HCT116 (cell line): Measurements from ENCODE around the gene TMEM125. TPM values are rescaled to one million over a fixed set of nuclear protein-coding genes. Genes with fewer than 3 reads are reported as not detected.

Source experiments
- ATAC-seq: fragments of 200-7000 bp; cut with Tn5 transposase; 2 replicates; pipeline ENCODE4 v1.9.1; 2020; ENCODE audit warnings: mild to moderate bottlenecking, moderate library complexity
- BruUV-seq: library from RNA; stranded (reverse); fragments of 400-500 nt; replicated peaks from 2 replicates; lab custom pipeline; 2021; lab: Mats Ljungman, UMichigan
- CTCF ChIA-PET: fragments of 300-600 bp; sonication (Branson Sonifier 250); formaldehyde crosslinking; loops from one replicate; lab custom pipeline; 2021; ENCODE audit warnings: antibody characterized with exemption; lab: Charles Lee
- POLR2A ChIA-PET: fragments of 300-600, 350-600 bp; sonication (Branson Sonifier 250); formaldehyde crosslinking; loops from one replicate; lab custom pipeline; 2021; ENCODE audit warnings: antibody characterized with exemption; lab: Charles Lee
- RAD21 ChIA-PET, 2 experiments: fragments of 300-600 bp; sonication (Branson Sonifier 250); formaldehyde crosslinking; loops; one replicate each; lab custom pipeline; 2023; ENCODE audit warnings: low total read pairs in 2 of 2; ENCODE audit not compliant: uncharacterized antibody in 2 of 2, unreplicated experiment in 2 of 2, low non-redundant PET in 1 of 2; lab: Charles Lee
- DNase-seq: peaks from one replicate; pipeline ENCODE4 v3.0.0-alpha.2; 2010; ENCODE audit warnings: low read depth, low spot score
- H2AFZ ChIP-seq: fragments of 200-600 bp; shearing (Covaris generic), sonication (generic); 2 replicates; pipeline ENCODE4 v1.6.1; 2017; ENCODE audit warnings: low read depth, mixed run types, mixed read lengths, antibody characterized with exemption, low read length; ENCODE audit not compliant: poor library complexity, severe bottlenecking
- H3K27ac ChIP-seq: 2 replicates; pipeline ENCODE4 v1.5.1; 2012; ENCODE audit warnings: low read depth, low read length
- H3K27me3 ChIP-seq: fragments of 200-600 bp; sonication (generic); 2 replicates; pipeline ENCODE4 v1.6.1; 2016; ENCODE audit warnings: mixed run types, low read length, mixed read lengths; ENCODE audit not compliant: insufficient read depth
- H3K36me3 ChIP-seq, 2 experiments: fragments of 200-500 bp in 1 of 2; fragments of 200-600 bp in 1 of 2; sonication (Bioruptor generic) in 1 of 2; sonication (generic) in 1 of 2; 2 replicates each; pipeline versions ENCODE4 v1.5.1 to v1.6.1; 2014 to 2016; ENCODE audit warnings: low read length in 2 of 2, inconsistent platforms in 1 of 2, mixed read lengths in 1 of 2, mixed run types in 1 of 2; ENCODE audit not compliant: insufficient read depth in 2 of 2, control insufficient read depth in 1 of 2
- H3K4me1 ChIP-seq, 2 experiments: fragments of 200-600 bp in 1 of 2; sonication (generic) in 1 of 2; 2 replicates each; pipeline versions ENCODE4 v1.5.1 to v1.6.1; 2012 to 2017; ENCODE audit warnings: low read length in 2 of 2, inconsistent platforms in 1 of 2, mild to moderate bottlenecking in 1 of 2, mixed read lengths in 1 of 2, mixed run types in 1 of 2, moderate library complexity in 1 of 2; ENCODE audit not compliant: insufficient read depth in 2 of 2, control insufficient read depth in 1 of 2
- H3K4me2 ChIP-seq: fragments of 200-600 bp; sonication (generic); 2 replicates; pipeline ENCODE4 v1.6.1; 2017; ENCODE audit warnings: mixed run types, low read length, mixed read lengths
- H3K4me3 ChIP-seq, 2 experiments: fragments of 200-600 bp in 1 of 2; sonication (generic) in 1 of 2; replicated peaks in 1 of 2; 2 replicates each; pipeline ENCODE4 v1.5.1; 2011 to 2016; ENCODE audit warnings: low read length in 2 of 2, control low read depth in 1 of 2, low read depth in 1 of 2, mild to moderate bottlenecking in 1 of 2, mixed read lengths in 1 of 2, mixed run types in 1 of 2
- H3K79me2 ChIP-seq: fragments of 200-600 bp; sonication (generic); 2 replicates; pipeline ENCODE4 v1.6.1; 2017; ENCODE audit warnings: mild to moderate bottlenecking, mixed run types, low read length, moderate library complexity, mixed read lengths; ENCODE audit not compliant: insufficient read depth
- H3K9ac ChIP-seq: fragments of 200-600 bp; sonication (generic); 2 replicates; pipeline ENCODE4 v1.6.1; 2016; ENCODE audit warnings: low read length, mixed read lengths
- H3K9me2 ChIP-seq: fragments of 200-600 bp; sonication (generic), shearing (Covaris generic); 2 replicates; pipeline ENCODE4 v1.6.1; 2017; ENCODE audit warnings: mixed run types, mild to moderate bottlenecking, moderate library complexity; ENCODE audit not compliant: insufficient read depth
- H3K9me3 ChIP-seq, 2 experiments: fragments of 200-500 bp in 1 of 2; fragments of 200-600 bp in 1 of 2; sonication (Bioruptor generic) in 1 of 2; sonication (generic) in 1 of 2; 2 replicates each; pipeline ENCODE4 v1.6.1; 2014 to 2017; ENCODE audit warnings: low read length in 2 of 2, mixed read lengths in 2 of 2, inconsistent platforms in 1 of 2, low read depth in 1 of 2, mild to moderate bottlenecking in 1 of 2, mixed run types in 1 of 2, moderate library complexity in 1 of 2; ENCODE audit not compliant: control insufficient read depth in 1 of 2, insufficient read depth in 1 of 2
- H4K20me1 ChIP-seq: fragments of 200-600 bp; sonication (generic), shearing (Covaris generic); 2 replicates; pipeline ENCODE4 v1.6.1; 2017; ENCODE audit warnings: mixed run types, mild to moderate bottlenecking, moderate library complexity; ENCODE audit not compliant: insufficient read depth
- CBX3 ChIP-seq: IDR thresholded peaks from 2 replicates; pipeline ENCODE4 v1.6.1; 2012; ENCODE audit warnings: low read depth
- CEBPB ChIP-seq: IDR thresholded peaks from 2 replicates; pipeline ENCODE4 v1.6.1; 2012; ENCODE audit warnings: low read depth
- EGR1 ChIP-seq: IDR thresholded peaks from 2 replicates; pipeline ENCODE4 v1.6.1; 2012; ENCODE audit warnings: low read depth
- ELF1 ChIP-seq: IDR thresholded peaks from 2 replicates; pipeline ENCODE4 v1.6.1; 2012; ENCODE audit warnings: low read depth, borderline replicate concordance
- EZH2 ChIP-seq: fragments of 200-600 bp; sonication (generic); IDR thresholded peaks from 2 replicates; pipeline ENCODE4 v1.6.1; 2017; ENCODE audit warnings: antibody characterized with exemption, mixed run types
- FOSL1 ChIP-seq: IDR thresholded peaks from 2 replicates; pipeline ENCODE4 v1.6.1; 2012; ENCODE audit warnings: low read depth
- POLR2A ChIP-seq: IDR thresholded peaks from 2 replicates; pipeline ENCODE4 v1.7.0; 2011; ENCODE audit warnings: borderline replicate concordance; ENCODE audit not compliant: insufficient read depth, insufficient read length; ENCODE audit errors: extremely low read depth
- POLR2AphosphoS5 ChIP-seq: IDR thresholded peaks from 2 replicates; pipeline ENCODE4 v1.6.1; 2011; ENCODE audit warnings: mild to moderate bottlenecking, low read depth, low read length, moderate library complexity
- RAD21 ChIP-seq: IDR thresholded peaks from 2 replicates; pipeline ENCODE4 v1.6.1; 2012; ENCODE audit warnings: low read depth, mild to moderate bottlenecking
- SIN3A ChIP-seq: IDR thresholded peaks from 2 replicates; pipeline ENCODE4 v1.6.1; 2012; ENCODE audit warnings: low read depth
- SP1 ChIP-seq: IDR thresholded peaks from 2 replicates; pipeline ENCODE4 v1.6.1; 2012; ENCODE audit warnings: low read depth
- TCF7L2 ChIP-seq: IDR thresholded peaks from 2 replicates; pipeline ENCODE4 v1.7.0; 2011; ENCODE audit warnings: borderline replicate concordance, inconsistent platforms; ENCODE audit not compliant: insufficient read depth, insufficient read length; ENCODE audit errors: extremely low read depth
- ZFX ChIP-seq: fragments of 450-650 bp; IDR thresholded peaks from 2 replicates; pipeline ENCODE4 v1.6.1; 2017
- ZNF274 ChIP-seq: fragments of 200-500 bp; sonication (Bioruptor generic); IDR thresholded peaks from 2 replicates; pipeline ENCODE4 v1.6.1; 2014; ENCODE audit warnings: mild to moderate bottlenecking, low read depth, low read length, inconsistent platforms
- intact Hi-C: fragments of 100-400 bp; cut with micrococcal nuclease; formaldehyde crosslinking; loops from 2 replicates; pipeline ENCODE4 v1.10.0; 2022
- total RNA-seq: library from RNA; stranded (reverse); gene quantifications from one replicate; pipeline ENCODE4 v1.2.1, GENCODE V29; 2021; ENCODE audit not compliant: unreplicated experiment
- TF ChIP-seq, protein P1 (sequence below): IDR thresholded peaks from 2 replicates; pipeline ENCODE4 v1.6.1; 2011; ENCODE audit warnings: mild to moderate bottlenecking, low read length, moderate library complexity; ENCODE audit not compliant: insufficient replicate concordance; ENCODE audit errors: extremely low read depth
- TF ChIP-seq, protein P2 (sequence below): IDR thresholded peaks from 2 replicates; pipeline ENCODE4 v1.6.1; 2012
- TF ChIP-seq, protein P3 (sequence below): IDR thresholded peaks from 2 replicates; pipeline ENCODE4 v1.6.1; 2012; ENCODE audit warnings: low read depth
- TF ChIP-seq, protein P4 (sequence below), 3 experiments: fragments of 200-600 bp in 1 of 3; sonication (generic) in 1 of 3; IDR thresholded peaks in 2 of 3; conservative IDR thresholded peaks in 1 of 3; 2 replicates each; pipeline ENCODE4 v1.5.1; 2012 to 2017; ENCODE audit warnings: low read depth in 2 of 3, low read length in 2 of 3, antibody characterized with exemption in 1 of 3, borderline replicate concordance in 1 of 3, control low read depth in 1 of 3, mild to moderate bottlenecking in 1 of 3, mixed read lengths in 1 of 3, mixed run types in 1 of 3, moderate library complexity in 1 of 3; ENCODE audit not compliant: insufficient read depth in 1 of 3
- TF ChIP-seq, protein P5 (sequence below): IDR thresholded peaks from 2 replicates; pipeline ENCODE4 v1.6.1; 2012

Gene TMEM125
- total RNA-seq, 1 experiment from 2014 or later: 13.9 TPM

DNA sequence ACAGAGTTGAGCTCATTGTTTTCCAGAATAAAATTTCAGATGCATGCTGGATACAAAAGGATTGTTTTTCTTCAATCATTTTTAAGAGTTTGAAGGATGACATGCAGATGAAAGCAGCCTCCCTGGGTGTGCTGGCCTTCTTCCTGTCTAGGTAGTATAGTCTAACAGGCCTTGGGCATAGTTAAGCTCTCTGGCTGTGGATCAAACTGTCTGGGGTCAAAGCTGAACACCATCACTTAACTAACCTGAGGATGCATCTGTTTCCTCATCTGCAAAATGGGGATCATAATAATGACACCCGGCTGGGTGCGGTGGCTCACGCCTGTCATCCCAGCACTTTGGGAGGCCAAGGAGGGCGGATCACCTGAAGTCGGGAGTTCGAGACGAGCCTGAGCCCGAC is 25.0 kb downstream of the TMEM125 start (continued):
- TF ChIP-seq, protein P1, sequence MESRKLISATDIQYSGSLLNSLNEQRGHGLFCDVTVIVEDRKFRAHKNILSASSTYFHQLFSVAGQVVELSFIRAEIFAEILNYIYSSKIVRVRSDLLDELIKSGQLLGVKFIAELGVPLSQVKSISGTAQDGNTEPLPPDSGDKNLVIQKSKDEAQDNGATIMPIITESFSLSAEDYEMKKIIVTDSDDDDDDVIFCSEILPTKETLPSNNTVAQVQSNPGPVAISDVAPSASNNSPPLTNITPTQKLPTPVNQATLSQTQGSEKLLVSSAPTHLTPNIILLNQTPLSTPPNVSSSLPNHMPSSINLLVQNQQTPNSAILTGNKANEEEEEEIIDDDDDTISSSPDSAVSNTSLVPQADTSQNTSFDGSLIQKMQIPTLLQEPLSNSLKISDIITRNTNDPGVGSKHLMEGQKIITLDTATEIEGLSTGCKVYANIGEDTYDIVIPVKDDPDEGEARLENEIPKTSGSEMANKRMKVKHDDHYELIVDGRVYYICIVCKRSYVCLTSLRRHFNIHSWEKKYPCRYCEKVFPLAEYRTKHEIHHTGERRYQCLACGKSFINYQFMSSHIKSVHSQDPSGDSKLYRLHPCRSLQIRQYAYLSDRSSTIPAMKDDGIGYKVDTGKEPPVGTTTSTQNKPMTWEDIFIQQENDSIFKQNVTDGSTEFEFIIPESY: no peak
- TF ChIP-seq SIN3A: no peak
- TF ChIP-seq, protein P2, sequence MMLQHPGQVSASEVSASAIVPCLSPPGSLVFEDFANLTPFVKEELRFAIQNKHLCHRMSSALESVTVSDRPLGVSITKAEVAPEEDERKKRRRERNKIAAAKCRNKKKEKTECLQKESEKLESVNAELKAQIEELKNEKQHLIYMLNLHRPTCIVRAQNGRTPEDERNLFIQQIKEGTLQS: no peak
- no peak for TF ChIP-seq RAD21
- no peak for TF ChIP-seq POLR2A
- no peak for TF ChIP-seq CBX3
- TF ChIP-seq TCF7L2: no peak
- no peak for TF ChIP-seq ZNF274
- no peak for TF ChIP-seq ELF1
- no peak for TF ChIP-seq EZH2
- no peak for TF ChIP-seq CEBPB
- no peak for TF ChIP-seq ZFX

DNA sequence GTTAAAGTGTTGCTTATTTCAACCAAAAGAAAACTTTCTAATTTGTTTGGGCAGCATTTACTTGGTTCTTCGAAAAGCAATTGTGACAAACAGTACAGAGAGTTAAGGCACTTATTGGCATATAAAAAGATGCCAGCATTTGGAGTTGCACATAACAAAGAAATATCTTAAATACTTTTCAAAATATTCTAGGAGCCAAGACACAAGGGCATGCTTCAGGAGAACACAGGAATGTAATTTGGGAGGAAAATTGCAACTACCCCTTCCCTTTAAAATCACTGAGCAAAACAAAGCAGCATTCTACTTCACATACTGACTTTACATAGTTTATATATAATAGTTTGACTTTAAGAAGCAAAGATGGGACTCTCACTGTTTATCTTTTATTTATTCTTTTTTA is 26.4 kb downstream of the TMEM125 start:
- intact Hi-C loops: no loop called here
- TF ChIP-seq EGR1 (no peak), ZFX (no peak), SP1 (no peak), ELF1 (no peak), ZNF274 (no peak), TCF7L2 (no peak), POLR2AphosphoS5 (no peak), FOSL1 (no peak)
- TF ChIP-seq, protein P3, sequence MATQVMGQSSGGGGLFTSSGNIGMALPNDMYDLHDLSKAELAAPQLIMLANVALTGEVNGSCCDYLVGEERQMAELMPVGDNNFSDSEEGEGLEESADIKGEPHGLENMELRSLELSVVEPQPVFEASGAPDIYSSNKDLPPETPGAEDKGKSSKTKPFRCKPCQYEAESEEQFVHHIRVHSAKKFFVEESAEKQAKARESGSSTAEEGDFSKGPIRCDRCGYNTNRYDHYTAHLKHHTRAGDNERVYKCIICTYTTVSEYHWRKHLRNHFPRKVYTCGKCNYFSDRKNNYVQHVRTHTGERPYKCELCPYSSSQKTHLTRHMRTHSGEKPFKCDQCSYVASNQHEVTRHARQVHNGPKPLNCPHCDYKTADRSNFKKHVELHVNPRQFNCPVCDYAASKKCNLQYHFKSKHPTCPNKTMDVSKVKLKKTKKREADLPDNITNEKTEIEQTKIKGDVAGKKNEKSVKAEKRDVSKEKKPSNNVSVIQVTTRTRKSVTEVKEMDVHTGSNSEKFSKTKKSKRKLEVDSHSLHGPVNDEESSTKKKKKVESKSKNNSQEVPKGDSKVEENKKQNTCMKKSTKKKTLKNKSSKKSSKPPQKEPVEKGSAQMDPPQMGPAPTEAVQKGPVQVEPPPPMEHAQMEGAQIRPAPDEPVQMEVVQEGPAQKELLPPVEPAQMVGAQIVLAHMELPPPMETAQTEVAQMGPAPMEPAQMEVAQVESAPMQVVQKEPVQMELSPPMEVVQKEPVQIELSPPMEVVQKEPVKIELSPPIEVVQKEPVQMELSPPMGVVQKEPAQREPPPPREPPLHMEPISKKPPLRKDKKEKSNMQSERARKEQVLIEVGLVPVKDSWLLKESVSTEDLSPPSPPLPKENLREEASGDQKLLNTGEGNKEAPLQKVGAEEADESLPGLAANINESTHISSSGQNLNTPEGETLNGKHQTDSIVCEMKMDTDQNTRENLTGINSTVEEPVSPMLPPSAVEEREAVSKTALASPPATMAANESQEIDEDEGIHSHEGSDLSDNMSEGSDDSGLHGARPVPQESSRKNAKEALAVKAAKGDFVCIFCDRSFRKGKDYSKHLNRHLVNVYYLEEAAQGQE: no peak
- TF ChIP-seq, protein P4, sequence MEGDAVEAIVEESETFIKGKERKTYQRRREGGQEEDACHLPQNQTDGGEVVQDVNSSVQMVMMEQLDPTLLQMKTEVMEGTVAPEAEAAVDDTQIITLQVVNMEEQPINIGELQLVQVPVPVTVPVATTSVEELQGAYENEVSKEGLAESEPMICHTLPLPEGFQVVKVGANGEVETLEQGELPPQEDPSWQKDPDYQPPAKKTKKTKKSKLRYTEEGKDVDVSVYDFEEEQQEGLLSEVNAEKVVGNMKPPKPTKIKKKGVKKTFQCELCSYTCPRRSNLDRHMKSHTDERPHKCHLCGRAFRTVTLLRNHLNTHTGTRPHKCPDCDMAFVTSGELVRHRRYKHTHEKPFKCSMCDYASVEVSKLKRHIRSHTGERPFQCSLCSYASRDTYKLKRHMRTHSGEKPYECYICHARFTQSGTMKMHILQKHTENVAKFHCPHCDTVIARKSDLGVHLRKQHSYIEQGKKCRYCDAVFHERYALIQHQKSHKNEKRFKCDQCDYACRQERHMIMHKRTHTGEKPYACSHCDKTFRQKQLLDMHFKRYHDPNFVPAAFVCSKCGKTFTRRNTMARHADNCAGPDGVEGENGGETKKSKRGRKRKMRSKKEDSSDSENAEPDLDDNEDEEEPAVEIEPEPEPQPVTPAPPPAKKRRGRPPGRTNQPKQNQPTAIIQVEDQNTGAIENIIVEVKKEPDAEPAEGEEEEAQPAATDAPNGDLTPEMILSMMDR (IDR thresholded peaks at IDR 0.05 in 2 of 3, conservative IDR thresholded peaks at IDR 0.05 in 1 of 3; ENCODE audit: borderline replicate concordance in 1 of 3, insufficient read depth in 1 of 3, low read depth in 2 of 3, low read length in 2 of 3): no peak
- TF ChIP-seq, protein P5, sequence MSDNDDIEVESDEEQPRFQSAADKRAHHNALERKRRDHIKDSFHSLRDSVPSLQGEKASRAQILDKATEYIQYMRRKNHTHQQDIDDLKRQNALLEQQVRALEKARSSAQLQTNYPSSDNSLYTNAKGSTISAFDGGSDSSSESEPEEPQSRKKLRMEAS: no peak
- TF ChIP-seq, protein P2: no peak

More for the DNA sequence above, 26.4 kb downstream of the TMEM125 start:
- Histone ChIP-seq H3K36me3 (no peaks in the 10 kb centered on the region), H2AFZ (no peak overlapping the region), H3K9me3 (no peaks in the 10 kb centered on the region), H3K9me2 (no peaks in the 10 kb centered on the region), H3K27ac (no peak overlapping the region), H4K20me1 (no peaks in the 10 kb centered on the region), H3K4me2 (no peak overlapping the region), H3K9ac (no peak overlapping the region), H3K4me3 (no peak overlapping the region), H3K27me3 (no peaks in the 10 kb centered on the region), H3K79me2 (no peaks in the 10 kb centered on the region), H3K4me1 (peaks cover 8 to 16% of the 10 kb centered on the region in 2 experiments; a peak in 3 of 4 replicates)
- ChIA-PET POLR2A (no interaction called here), RAD21 (no interaction called here), CTCF (no interaction called here)
- BruUV-seq: no TSS peak
- DNase-seq (no peak), ATAC-seq (no peak)
